GM19193 (cell line): ENCODE data around the gene KIF3B.

Experiments
- POLR2A ChIP-seq: IDR thresholded peaks from 4 replicates; pipeline ENCODE4 v1.6.1; 2011; ENCODE audit not compliant: insufficient read depth, insufficient read length; ENCODE audit errors: extremely low read depth

The KIF3B gene

DNA sequence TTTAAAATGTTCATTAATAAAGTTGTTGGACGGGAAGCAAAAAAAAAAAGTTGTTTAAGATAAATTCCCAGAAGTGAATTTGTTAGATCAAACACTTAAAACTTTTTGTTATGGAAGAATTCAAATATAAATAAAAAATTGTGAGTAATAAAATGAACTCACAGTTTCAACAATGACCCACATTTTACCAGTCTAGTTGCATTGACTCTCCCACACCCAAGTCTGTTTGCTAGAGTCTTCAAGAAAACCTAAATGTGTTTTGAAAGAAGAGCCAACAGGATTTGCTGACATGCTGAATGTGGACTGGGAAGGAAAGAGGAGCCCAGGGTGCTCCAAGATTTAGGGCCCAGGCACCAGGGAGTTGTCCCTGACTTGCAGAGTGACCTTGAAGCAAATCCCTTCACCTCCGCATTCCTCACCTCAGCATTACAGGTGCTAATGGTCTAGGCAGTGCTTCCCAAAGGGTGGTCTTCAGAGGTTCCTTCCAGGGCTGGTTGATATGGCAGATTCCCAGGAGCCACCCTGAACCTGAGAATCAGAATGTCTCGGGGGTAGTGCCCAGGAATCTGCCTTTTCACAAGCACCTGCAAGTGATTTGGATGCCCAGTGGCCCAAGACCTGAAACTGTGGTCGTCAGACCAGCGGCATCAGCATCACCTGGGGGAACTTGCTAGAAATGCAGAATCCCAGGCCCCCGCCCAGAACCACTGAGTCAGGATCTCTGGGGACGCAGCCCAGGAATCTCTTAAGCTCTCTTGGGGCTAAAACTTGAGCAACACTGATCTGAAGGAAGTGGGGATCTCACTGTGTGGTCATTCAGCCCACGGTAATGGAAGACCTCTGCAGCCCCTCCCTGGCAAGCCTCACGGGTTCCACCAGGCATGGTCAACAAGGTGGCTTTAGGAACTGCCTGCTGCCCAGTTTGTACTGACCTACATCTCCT lies 38.7 kb upstream of the KIF3B start:
- no peak for TF ChIP-seq POLR2A

DNA sequence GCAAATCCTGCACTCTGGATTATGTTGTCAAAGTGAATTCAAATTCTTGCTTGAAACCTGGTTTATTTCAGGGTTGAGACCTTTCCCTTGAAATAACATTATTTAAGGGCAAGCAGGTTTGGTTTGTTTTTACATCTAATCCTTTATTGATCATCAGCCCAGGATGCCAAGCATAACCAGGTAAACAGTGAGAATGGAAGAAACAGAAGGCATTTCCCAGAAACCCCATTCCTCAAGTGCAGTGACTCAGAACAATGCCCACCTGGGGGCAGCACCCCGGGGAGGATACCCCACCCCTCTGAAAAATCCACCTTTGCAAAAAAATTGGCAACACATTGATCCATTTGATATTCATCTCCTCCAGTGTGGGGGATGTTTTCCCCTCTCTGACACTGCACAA lies 37.2 kb upstream of the KIF3B start:
- no peak for TF ChIP-seq POLR2A

DNA sequence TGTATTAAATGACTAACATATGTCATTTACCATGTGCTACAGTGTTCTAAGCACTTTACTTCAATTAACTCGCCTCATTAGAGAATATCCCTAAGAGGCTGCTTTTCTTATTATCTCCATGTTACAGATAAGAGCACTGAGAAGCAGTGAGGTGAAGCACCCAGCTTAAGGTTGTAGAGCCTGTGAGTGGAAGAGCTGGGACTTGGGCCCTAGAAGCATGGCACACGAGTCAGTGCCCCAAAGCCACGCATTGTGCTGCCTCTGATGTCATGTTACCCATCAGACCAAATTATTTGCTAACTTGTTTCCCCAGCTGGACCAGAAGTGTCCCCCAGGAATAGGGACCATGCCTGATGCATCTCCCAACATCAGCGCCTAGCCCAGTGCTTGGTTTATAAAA lies 35.6 kb upstream of the KIF3B start:
- TF ChIP-seq POLR2A, result no peak

DNA sequence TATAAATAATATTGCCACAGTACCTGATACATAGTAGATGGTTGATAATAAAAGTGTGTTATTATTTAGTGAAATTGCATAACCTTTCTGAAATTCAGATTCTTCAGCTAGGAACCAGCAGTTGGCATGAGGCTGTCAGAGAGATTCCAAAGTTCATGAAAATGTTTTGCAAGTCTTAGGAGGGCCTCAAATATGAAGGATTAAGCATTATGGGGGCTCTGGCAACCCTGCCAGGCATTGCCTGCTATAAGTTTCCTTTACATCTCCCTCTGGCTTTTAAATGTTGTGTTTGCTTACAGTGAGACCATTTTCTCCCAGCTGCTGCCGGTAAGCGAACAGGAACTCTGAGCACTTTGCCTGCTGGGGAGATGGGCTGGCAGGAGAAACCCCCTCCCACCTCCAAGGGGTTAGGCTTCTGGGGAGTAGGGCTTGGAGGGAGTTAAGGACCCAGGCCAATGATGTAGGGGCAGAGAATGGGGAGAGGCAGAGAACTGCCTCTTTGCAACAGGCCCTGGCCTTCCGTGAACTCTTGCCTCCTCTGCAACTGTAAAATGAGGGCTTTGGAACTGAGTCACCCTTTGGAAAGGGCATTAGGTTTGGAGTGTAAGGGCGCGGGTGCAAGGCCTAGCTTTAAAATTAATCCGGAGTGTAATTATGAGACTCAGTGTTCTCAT lies 33.2 kb upstream of the KIF3B start:
- TF ChIP-seq POLR2A, result no peak

DNA sequence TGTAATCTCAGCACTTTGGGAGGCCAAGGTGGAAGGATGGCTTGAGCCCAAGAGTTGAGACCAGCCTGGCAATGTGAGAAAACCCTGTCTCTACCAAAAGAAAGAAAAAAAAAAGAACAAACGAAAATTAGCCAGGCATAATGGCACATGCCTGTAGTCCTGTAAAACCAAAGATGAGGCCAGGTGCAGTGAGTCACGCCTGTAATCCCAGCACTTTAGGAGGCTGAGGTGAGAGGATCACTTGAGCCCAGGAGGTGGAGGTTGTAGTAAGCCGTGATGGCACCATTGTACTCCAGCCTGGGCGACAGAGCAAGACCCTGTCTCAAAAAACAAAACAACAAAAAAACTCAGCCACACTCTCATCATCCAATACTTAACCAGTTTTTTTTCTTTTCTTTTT lies 32.5 kb upstream of the KIF3B start:
- no peak for TF ChIP-seq POLR2A

DNA sequence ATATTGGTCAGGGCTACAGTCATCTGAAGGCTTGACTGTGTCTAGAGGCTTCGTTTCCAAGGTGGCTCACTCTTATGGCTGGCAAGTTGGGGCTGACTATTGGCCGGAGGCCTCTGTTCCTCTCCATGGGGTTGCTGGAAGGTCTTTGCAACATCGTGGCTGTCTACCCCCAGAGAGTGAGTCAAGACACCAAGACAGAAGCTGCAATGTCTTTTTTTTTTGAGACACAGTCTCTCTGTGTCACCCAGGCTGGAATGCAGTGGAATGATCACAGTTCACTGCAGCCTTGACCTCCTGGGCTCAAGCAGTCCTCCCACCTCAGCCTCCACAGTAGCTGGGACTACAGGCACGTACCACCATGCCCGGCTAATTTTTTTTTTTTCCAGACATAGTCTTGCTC lies 29.4 kb upstream of the KIF3B start:
- no peak for TF ChIP-seq POLR2A

DNA sequence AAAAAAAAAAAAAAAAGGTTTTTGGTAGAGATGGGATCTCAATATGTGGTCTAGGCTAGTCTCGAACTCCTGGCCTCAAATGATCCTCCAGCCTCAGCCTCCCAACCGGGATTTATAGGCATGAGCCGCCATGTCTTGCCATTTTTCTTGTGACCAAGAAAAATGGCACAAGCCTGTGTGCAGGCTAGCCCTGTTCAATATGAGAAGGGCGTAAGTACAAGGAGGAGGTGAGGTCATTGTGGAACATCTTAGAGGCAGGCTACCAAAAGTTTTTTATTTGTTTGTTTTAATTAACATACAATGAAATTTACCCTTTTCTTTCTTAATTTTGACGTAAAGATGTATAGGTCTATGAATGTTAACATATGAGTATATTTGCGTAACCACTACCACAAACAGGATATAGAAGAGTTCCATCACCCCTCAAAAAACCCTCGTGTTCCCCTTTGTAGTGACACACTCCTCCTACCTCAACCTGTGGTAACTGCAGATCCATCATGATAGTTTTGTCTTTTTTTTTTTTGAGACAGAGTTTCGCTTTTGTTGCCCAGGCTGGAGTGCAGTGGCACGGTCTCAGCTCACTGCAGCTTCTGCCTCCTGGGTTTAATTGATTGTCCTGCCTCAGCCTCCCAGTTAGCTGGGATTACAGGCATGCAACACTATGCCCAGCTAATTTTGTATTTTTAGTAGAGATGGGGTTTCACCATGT lies 28.3 kb upstream of the KIF3B start:
- TF ChIP-seq POLR2A, result no peak

DNA sequence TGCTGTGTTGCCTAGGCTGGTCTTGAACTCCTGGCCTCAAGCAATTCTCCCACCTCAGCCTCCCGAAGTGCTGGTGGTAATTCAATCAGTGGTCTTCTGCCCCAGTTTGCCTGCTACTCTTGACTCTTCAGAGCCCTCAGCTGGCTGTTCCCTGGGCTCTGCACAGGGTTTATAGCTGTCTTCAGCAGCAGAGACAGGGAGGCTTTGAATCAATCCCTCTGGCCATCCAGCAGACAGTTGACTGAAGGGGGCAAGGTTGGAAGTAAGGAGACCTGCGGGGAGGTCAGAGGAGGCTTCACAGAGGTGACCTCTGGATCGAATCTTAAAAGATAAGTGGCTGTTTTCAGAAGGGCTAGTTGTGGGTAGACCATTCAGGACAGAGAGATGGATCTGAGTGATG lies 26.0 kb upstream of the KIF3B start:
- no peak for TF ChIP-seq POLR2A

DNA sequence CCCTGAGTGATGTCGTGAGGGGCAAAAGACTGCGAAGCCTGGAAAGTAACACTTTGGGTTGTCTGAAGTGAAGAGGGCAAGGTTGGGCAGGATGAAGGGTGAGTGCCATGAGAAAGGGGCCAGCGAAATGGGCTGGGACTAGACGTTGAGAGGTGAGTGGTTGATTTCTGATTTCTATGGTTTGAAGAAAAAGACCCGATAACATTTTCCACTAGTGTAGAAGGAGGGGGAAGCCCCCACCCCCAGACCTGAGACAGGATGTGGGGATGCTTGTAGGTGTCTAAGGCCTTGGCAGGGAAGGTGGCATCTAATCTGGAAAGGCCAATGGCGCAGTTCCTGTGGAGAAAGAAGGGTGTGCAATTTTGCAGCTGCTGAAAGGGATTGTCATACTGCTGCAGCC lies 25.3 kb upstream of the KIF3B start:
- no peak for TF ChIP-seq POLR2A

DNA sequence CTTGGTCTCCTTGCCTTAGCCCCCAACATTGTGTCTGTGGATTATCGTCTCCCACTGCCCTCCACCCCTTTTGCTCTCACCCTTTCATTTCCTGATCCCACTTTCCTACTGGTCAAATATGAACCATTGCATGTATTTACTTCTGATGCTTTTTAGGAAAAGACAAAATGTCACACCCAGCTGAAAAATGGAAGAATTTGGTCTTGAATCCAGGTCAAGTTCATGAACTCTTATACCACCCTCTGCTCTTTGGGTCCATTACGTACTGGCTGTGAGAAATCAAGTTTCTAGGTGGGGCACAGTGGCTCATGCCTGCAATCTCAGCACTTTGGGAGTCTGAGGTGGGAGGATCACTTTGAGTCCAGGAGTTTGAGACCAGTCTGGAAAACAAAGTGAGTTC lies 15.8 kb upstream of the KIF3B start:
- TF ChIP-seq POLR2A, result no peak

DNA sequence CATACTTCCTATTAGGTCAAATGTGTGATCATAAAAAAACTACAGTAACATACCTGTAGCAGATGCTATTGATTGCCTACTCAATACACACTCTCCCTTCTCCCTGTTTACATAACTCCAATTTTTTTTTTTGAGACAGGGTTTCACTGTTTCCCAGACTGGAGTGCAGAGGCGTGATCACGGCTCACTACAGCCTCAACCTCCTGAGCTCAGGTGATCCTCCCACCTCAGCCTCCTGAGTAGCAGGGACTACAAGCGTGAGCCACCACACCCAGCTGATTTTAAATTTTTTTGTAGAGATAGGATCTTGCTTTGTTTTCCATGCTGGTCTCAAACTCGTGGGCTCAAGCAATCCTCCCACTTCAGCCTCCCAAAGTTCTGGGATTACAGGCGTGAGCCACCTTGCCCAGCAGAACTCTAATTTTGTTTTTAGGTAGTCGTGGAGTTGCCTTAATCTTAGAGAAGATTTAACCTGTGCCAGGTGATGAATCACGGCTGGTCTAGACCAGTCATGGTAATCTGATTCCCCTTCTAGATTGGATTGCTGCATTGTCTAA lies 14.0 kb upstream of the KIF3B start:
- TF ChIP-seq POLR2A, result no peak

DNA sequence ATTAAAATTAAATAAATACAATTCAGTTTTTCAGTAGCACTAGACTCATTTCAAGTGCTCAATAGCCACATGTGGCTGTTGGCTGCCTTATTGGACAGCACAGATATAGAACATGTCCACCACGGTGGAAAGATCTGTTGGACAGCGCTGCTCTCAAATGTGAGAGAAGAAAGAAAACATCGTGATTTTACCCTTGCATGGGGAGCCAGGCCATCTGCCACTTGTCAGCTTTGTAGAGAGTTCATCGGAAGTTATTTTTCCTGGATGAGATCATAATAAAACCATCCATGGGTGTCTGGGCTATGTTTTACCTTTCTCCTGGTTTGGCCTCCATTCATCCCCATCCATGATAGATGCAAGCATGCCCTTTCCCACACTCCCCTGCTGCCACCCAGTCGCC lies 5.8 kb upstream of the KIF3B start:
- no peak for TF ChIP-seq POLR2A

DNA sequence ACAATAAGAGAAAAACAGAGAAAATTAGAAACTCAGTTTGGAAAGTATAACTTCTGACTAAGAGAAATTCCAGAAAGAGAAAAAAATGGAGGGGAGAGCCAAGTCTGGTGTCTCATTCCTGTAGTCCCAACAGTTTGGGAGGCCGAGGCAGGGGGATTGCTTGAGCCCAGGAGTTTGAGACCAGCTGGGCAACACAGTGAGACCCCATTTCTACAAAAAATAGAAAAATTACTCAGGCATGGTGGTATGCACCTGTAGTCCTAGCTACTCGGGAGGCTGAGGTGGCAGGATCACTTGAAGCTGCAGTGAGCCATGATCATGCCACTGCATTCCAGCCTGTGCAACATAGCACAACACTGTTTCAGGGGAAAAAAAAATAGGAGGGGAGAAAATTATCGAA lies 3.1 kb upstream of the KIF3B start:
- TF ChIP-seq POLR2A, result no peak

DNA sequence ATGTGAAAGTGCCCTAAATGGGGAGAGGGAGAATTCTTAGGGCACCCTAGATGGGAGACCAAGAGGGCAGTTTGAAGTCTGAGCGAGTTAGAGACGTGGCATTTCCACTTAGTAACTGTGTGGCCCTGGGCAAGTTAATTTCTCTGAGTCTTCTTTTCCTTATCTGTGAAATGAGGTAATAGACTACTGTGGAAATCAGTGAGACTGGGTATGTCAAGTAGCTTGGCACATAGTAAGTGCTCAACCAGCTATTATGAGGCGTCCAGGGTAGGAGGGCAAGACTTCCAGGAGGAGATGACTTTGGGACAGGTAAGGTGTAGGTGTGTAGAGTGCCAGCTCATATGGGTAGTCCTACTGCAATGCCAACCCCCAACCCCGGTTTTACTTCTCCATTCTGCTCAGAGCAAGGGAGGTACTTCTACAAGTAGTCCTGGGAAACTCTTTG lies 770 bp downstream of the KIF3B start:
- TF ChIP-seq POLR2A, result no peak

DNA sequence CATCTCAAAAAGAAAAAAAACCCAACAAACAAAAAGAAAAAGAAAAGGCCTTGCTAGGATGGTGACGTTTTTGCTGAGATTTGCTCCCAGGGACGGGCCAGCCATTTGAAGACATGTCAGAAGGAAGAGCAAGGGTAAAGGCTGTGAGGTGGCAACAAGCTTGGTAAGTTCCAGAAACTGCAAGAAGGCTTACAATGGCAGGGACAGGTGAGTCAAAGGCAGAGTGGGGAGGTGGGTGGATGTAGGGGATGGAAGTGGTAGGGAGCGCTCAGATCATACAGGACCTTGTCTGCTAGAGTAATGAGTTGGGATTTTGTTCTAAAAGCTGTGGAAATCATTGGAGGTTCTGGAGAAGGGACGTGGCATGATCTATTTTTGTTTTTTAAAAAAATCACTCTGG lies 4.3 kb downstream of the KIF3B start:
- no peak for TF ChIP-seq POLR2A
